Upper lobe of left lung (tissue), 4 donors: ENCODE results near the gene RCC1.

Source experiments
- EP300 ChIP-seq, 4 donors: sonication (generic); formaldehyde crosslinking; IDR thresholded peaks; one replicate each; pipeline ENCODE4 v1.5.1; 2017; ENCODE audit warnings: antibody characterized with exemption in 4 of 4, control low read depth in 2 of 4
- POLR2A ChIP-seq, 4 donors: fragments of 450-650 bp; IDR thresholded peaks; one replicate each; pipeline ENCODE4 v1.5.1; 2016 to 2017; ENCODE audit warnings: antibody characterized with exemption in 4 of 4, mild to moderate bottlenecking in 2 of 4

- TF ChIP-seq EP300 (IDR thresholded peaks at IDR 0.05), result no peak
- no peak for TF ChIP-seq POLR2A (IDR thresholded peaks at IDR 0.05)
Measured at GRCh38 chr1:28501925-28502324, 3.9 kb upstream of the RCC1 start.
